HCT116 (cell line): ENCODE results near the gene SLC66A1.

Experiments
- POLR2A ChIP-seq: IDR thresholded peaks from 2 replicates; pipeline ENCODE4 v1.7.0; 2011; ENCODE audit warnings: borderline replicate concordance; ENCODE audit not compliant: insufficient read depth, insufficient read length; ENCODE audit errors: extremely low read depth
- POLR2AphosphoS5 ChIP-seq: IDR thresholded peaks from 2 replicates; pipeline ENCODE4 v1.6.1; 2011; ENCODE audit warnings: mild to moderate bottlenecking, low read depth, low read length, moderate library complexity
- RAD21 ChIP-seq: IDR thresholded peaks from 2 replicates; pipeline ENCODE4 v1.6.1; 2012; ENCODE audit warnings: low read depth, mild to moderate bottlenecking
- TF ChIP-seq, protein P1 (sequence below), 3 experiments: fragments of 200-600 bp in 1 of 3; sonication (generic) in 1 of 3; IDR thresholded peaks in 2 of 3; conservative IDR thresholded peaks in 1 of 3; 2 replicates each; pipeline ENCODE4 v1.5.1; 2012 to 2017; ENCODE audit warnings: low read depth in 2 of 3, low read length in 2 of 3, antibody characterized with exemption in 1 of 3, borderline replicate concordance in 1 of 3, control low read depth in 1 of 3, mild to moderate bottlenecking in 1 of 3, mixed read lengths in 1 of 3, mixed run types in 1 of 3, moderate library complexity in 1 of 3; ENCODE audit not compliant: insufficient read depth in 1 of 3
- TF ChIP-seq, protein P2 (sequence below): IDR thresholded peaks from 2 replicates; pipeline ENCODE4 v1.6.1; 2012; ENCODE audit warnings: low read depth

DNA sequence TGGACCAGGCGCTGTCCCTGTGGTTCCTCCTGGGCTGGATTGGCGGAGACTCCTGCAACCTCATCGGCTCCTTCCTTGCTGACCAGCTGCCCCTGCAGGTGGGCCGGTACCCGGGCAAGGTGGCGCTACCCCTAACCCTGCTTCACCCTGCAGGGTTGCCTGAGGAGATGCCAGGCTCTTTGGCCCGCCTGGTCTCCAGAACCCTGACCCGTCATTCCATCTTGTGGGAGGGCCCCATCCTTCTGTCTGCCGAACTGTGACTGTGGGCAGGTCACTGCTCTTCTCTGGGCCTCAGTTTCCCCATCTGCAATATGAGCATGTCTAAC lies 12.5 kb downstream of the SLC66A1 start:
- TF ChIP-seq, protein P1, sequence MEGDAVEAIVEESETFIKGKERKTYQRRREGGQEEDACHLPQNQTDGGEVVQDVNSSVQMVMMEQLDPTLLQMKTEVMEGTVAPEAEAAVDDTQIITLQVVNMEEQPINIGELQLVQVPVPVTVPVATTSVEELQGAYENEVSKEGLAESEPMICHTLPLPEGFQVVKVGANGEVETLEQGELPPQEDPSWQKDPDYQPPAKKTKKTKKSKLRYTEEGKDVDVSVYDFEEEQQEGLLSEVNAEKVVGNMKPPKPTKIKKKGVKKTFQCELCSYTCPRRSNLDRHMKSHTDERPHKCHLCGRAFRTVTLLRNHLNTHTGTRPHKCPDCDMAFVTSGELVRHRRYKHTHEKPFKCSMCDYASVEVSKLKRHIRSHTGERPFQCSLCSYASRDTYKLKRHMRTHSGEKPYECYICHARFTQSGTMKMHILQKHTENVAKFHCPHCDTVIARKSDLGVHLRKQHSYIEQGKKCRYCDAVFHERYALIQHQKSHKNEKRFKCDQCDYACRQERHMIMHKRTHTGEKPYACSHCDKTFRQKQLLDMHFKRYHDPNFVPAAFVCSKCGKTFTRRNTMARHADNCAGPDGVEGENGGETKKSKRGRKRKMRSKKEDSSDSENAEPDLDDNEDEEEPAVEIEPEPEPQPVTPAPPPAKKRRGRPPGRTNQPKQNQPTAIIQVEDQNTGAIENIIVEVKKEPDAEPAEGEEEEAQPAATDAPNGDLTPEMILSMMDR (IDR thresholded peaks at IDR 0.05 in 2 of 3, conservative IDR thresholded peaks at IDR 0.05 in 1 of 3; ENCODE audit: borderline replicate concordance in 1 of 3, insufficient read depth in 1 of 3, low read depth in 2 of 3, low read length in 2 of 3): no peak
- TF ChIP-seq, protein P2, sequence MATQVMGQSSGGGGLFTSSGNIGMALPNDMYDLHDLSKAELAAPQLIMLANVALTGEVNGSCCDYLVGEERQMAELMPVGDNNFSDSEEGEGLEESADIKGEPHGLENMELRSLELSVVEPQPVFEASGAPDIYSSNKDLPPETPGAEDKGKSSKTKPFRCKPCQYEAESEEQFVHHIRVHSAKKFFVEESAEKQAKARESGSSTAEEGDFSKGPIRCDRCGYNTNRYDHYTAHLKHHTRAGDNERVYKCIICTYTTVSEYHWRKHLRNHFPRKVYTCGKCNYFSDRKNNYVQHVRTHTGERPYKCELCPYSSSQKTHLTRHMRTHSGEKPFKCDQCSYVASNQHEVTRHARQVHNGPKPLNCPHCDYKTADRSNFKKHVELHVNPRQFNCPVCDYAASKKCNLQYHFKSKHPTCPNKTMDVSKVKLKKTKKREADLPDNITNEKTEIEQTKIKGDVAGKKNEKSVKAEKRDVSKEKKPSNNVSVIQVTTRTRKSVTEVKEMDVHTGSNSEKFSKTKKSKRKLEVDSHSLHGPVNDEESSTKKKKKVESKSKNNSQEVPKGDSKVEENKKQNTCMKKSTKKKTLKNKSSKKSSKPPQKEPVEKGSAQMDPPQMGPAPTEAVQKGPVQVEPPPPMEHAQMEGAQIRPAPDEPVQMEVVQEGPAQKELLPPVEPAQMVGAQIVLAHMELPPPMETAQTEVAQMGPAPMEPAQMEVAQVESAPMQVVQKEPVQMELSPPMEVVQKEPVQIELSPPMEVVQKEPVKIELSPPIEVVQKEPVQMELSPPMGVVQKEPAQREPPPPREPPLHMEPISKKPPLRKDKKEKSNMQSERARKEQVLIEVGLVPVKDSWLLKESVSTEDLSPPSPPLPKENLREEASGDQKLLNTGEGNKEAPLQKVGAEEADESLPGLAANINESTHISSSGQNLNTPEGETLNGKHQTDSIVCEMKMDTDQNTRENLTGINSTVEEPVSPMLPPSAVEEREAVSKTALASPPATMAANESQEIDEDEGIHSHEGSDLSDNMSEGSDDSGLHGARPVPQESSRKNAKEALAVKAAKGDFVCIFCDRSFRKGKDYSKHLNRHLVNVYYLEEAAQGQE: no peak
- TF ChIP-seq POLR2A: no peak
- no peak for TF ChIP-seq POLR2AphosphoS5
- TF ChIP-seq RAD21: no peak
